Coronary artery (tissue), 2 donors: Measurements from ENCODE around the gene ACBD4.

Source experiments
- DNase-seq: peaks from one replicate; pipeline ENCODE4 v3.0.0-alpha.2; 2017; ENCODE audit warnings: low spot score
- H3K27ac ChIP-seq, 2 donors: fragments of 200-600 bp; sonication (generic); one replicate each; pipeline ENCODE4 v1.5.1; 2016 to 2019
- H3K4me3 ChIP-seq: fragments of 200-600 bp; sonication (generic); 2 replicates; pipeline ENCODE4 v1.5.1; 2016; ENCODE audit warnings: mild to moderate bottlenecking, moderate library complexity
- CTCF ChIP-seq: fragments of 200-600 bp; sonication (generic); IDR thresholded peaks from one replicate; pipeline ENCODE4 v1.5.1; 2019; ENCODE audit warnings: antibody characterized with exemption

The ACBD4 gene

GRCh38 chr17:45090711-45091110 lies 44.8 kb upstream of the ACBD4 start:
- no peak for TF ChIP-seq CTCF
- Histone ChIP-seq H3K27ac (peak overlapping the region in 1 of 2 donors; percentile 94), H3K4me3 (no peak overlapping the region)
- no peak for DNase-seq

- Histone ChIP-seq H3K4me3 (no peak overlapping the region), H3K27ac (peak overlapping the region in 1 of 2 donors; percentile 94)
- no peak for TF ChIP-seq CTCF
- no peak for DNase-seq
These were observed 43.6 kb upstream of the ACBD4 start for GRCh38 chr17:45091778-45092425.

GRCh38 chr17:45092911-45093430 lies 42.5 kb upstream of the ACBD4 start:
- H3K4me3 ChIP-seq = peak overlapping the region; percentile 25
- H3K27ac ChIP-seq = peak overlapping the region; percentile 94
- no peak for TF ChIP-seq CTCF
- DNase-seq = peak; percentile 96

GRCh38 chr17:45093444-45094110 lies 41.9 kb upstream of the ACBD4 start:
- DNase-seq = no peak
- Histone ChIP-seq H3K4me3 (peak overlapping the region; percentile 25), H3K27ac (peak overlapping the region; percentile 94)
- no peak for TF ChIP-seq CTCF

GRCh38 chr17:45096141-45096540 lies 39.3 kb upstream of the ACBD4 start:
- no peak for DNase-seq
- TF ChIP-seq CTCF = no peak
- no peak overlapping the region for H3K4me3 ChIP-seq
- peak overlapping the region; percentile 30 to 94 for H3K27ac ChIP-seq

- H3K27ac ChIP-seq = peak overlapping the region in 1 of 2 donors; percentile 94
- no peak for DNase-seq
- H3K4me3 ChIP-seq = no peak overlapping the region
- no peak for TF ChIP-seq CTCF
These were observed 38.6 kb upstream of the ACBD4 start for GRCh38 chr17:45096926-45097325.
